HepG2 (cell line): ENCODE results near the gene ATXN1L. TPM values are rescaled to one million over a fixed set of nuclear protein-coding genes. Genes with fewer than 3 reads are reported as not detected.

Experiments used
- ATAC-seq: fragments of 200-7000 bp; cut with Tn5 transposase; 3 replicates; pipeline ENCODE4 v1.9.1; 2020; ENCODE audit warnings: mild to moderate bottlenecking, moderate library complexity
- BruUV-seq: library from RNA; stranded (reverse); fragments of 400-500 nt; replicated peaks from 2 replicates; lab custom pipeline; 2021; lab: Mats Ljungman, UMichigan
- CTCF ChIA-PET: fragments of 300-600 bp; formaldehyde crosslinking; extraction: SDS; loops from one replicate; lab custom pipeline; 2021; ENCODE audit warnings: low total read pairs, inconsistent platforms, low intra/inter-chr PET ratio; lab: Yijun Ruan, JAX
- POLR2A ChIA-PET: fragments of 350-600 bp; sonication (Branson Sonifier 250); formaldehyde crosslinking; loops from one replicate; lab custom pipeline; 2020; ENCODE audit warnings: antibody characterized with exemption, inconsistent platforms; lab: Yijun Ruan, JAX
- DNase-seq: peaks from one replicate; pipeline ENCODE4 v3.0.0-alpha.2; 2015; ENCODE audit warnings: low spot score
- FAIRE-seq: peaks from 3 replicates; lab custom pipeline; 2011; peaks lifted over from hg19 to GRCh38; lab: Jason Lieb, UNC
- H2AFZ ChIP-seq: one replicate; pipeline ENCODE4 v1.6.1; 2011; ENCODE audit warnings: low read length, inconsistent platforms
- H3K27ac ChIP-seq: fragments of 300-600 bp; 3 replicates; pipeline ENCODE4 v1.8.0; 2011; ENCODE audit warnings: mixed run types, mild to moderate bottlenecking, mixed read lengths, low read length, inconsistent platforms; ENCODE audit not compliant: insufficient read depth; ENCODE audit errors: extremely low read length
- H3K27me3 ChIP-seq, 2 experiments: fragments of 200-600 bp in 1 of 2; 2 replicates in 1 of 2; 3 replicates in 1 of 2; pipeline versions ENCODE4 v1.6.0 to v1.8.0; 2011; ENCODE audit warnings: low read length in 2 of 2, mild to moderate bottlenecking in 2 of 2, moderate library complexity in 2 of 2, inconsistent platforms in 1 of 2; ENCODE audit not compliant: insufficient read depth in 2 of 2, control insufficient read depth in 1 of 2
- H3K36me3 ChIP-seq, 2 experiments: fragments of 200-600 bp in 1 of 2; replicated peaks in 1 of 2; 2 replicates in 1 of 2; 3 replicates in 1 of 2; pipeline versions ENCODE4 v1.5.1 to v1.8.0; 2011; ENCODE audit warnings: low read length in 2 of 2, inconsistent platforms in 1 of 2; ENCODE audit not compliant: insufficient read depth in 2 of 2, control insufficient read depth in 1 of 2
- H3K4me1 ChIP-seq: 2 replicates; pipeline ENCODE4 v1.5.1; 2012; ENCODE audit warnings: low read length, inconsistent platforms; ENCODE audit not compliant: insufficient read depth
- H3K4me2 ChIP-seq: 2 replicates; pipeline ENCODE4 v1.6.0; 2011; ENCODE audit warnings: low read depth, low read length, inconsistent platforms
- H3K4me3 ChIP-seq, 3 experiments: fragments of 200-600 bp in 1 of 3; sonication (generic), shearing (Covaris generic) in 1 of 3; replicated peaks in 1 of 3; 2 replicates each; pipeline ENCODE4 v1.5.1; 2011 to 2016; ENCODE audit warnings: low read length in 3 of 3, inconsistent platforms in 2 of 3, low read depth in 2 of 3, mild to moderate bottlenecking in 2 of 3, control low read depth in 1 of 3, mixed read lengths in 1 of 3; ENCODE audit not compliant: insufficient read depth in 1 of 3
- H3K79me2 ChIP-seq: one replicate; pipeline ENCODE4 v1.6.1; 2011; ENCODE audit warnings: low read length, inconsistent platforms; ENCODE audit not compliant: insufficient read depth
- H3K9ac ChIP-seq: 2 replicates; pipeline ENCODE4 v1.6.0; 2011; ENCODE audit warnings: mild to moderate bottlenecking, low read depth, low read length, inconsistent platforms; ENCODE audit not compliant: insufficient read depth
- H3K9me3 ChIP-seq: 2 replicates; pipeline ENCODE4 v1.5.1; 2012; ENCODE audit warnings: mild to moderate bottlenecking, low read length
- H4K20me1 ChIP-seq: 2 replicates; pipeline ENCODE4 v1.6.0; 2011; ENCODE audit warnings: inconsistent platforms, mild to moderate bottlenecking, low read length, moderate library complexity; ENCODE audit not compliant: insufficient read depth
- AGO2 ChIP-seq: fragments of 200-400 bp; formaldehyde crosslinking; optimal IDR thresholded peaks from 2 replicates; pipeline ENCODE3; 2017; ENCODE audit warnings: mild to moderate bottlenecking, low read depth, low read length, moderate library complexity
- ATRX ChIP-seq: sonication (generic); formaldehyde crosslinking; IDR thresholded peaks from 2 replicates; pipeline ENCODE4 v1.4.0; 2020; ENCODE audit warnings: missing genetic modification reagents, borderline replicate concordance
- KLF12 ChIP-seq: sonication (generic); formaldehyde crosslinking; IDR thresholded peaks from 2 replicates; pipeline ENCODE4 v1.4.0; 2020; ENCODE audit warnings: missing genetic modification reagents, borderline replicate concordance
- MTF2 ChIP-seq: sonication (generic); formaldehyde crosslinking; IDR thresholded peaks from 2 replicates; pipeline ENCODE4 v1.5.0; 2020; ENCODE audit warnings: missing genetic modification reagents, borderline replicate concordance
- PHF20 ChIP-seq: sonication (generic); formaldehyde crosslinking; IDR thresholded peaks from 2 replicates; pipeline ENCODE4 v1.5.0; 2020; ENCODE audit warnings: mild to moderate bottlenecking, missing genetic modification reagents
- PHF8 ChIP-seq: sonication (generic); formaldehyde crosslinking; IDR thresholded peaks from 2 replicates; pipeline ENCODE4 v1.5.0; 2020; ENCODE audit warnings: missing genetic modification reagents
- PPARG ChIP-seq: conservative IDR thresholded peaks from 2 replicates; pipeline ENCODE4 v1.6.1; 2016; ENCODE audit warnings: missing biosample characterization, missing genetic modification reagents
- TFAP4 ChIP-seq: sonication (generic); IDR thresholded peaks from 2 replicates; pipeline ENCODE4 v1.6.1; 2016; ENCODE audit warnings: low read depth, borderline replicate concordance
- THAP11 ChIP-seq: IDR thresholded peaks from 2 replicates; pipeline ENCODE4 v1.6.1; 2016; ENCODE audit warnings: missing biosample characterization, missing genetic modification reagents
- ZFP36L2 ChIP-seq: sonication (generic); formaldehyde crosslinking; IDR thresholded peaks from 2 replicates; pipeline ENCODE4 v1.4.0; 2020; ENCODE audit warnings: missing genetic modification reagents
- ZMYM4 ChIP-seq: sonication (generic); formaldehyde crosslinking; IDR thresholded peaks from 2 replicates; pipeline ENCODE4 v1.8.1; 2023; ENCODE audit warnings: mild to moderate bottlenecking, missing genetic modification reagents
- ZNF207 ChIP-seq: fragments of 450-650 bp; IDR thresholded peaks from 2 replicates; pipeline ENCODE4 v1.6.1; 2016; ENCODE audit warnings: antibody characterized with exemption, borderline replicate concordance
- ZNF224 ChIP-seq: sonication (generic); formaldehyde crosslinking; IDR thresholded peaks from 2 replicates; pipeline ENCODE4 v1.5.0; 2020; ENCODE audit warnings: mild to moderate bottlenecking, missing genetic modification reagents
- ZNF264 ChIP-seq: sonication (generic); formaldehyde crosslinking; IDR thresholded peaks from 2 replicates; pipeline ENCODE4 v1.4.0; 2020; ENCODE audit warnings: missing genetic modification reagents
- ZNF790 ChIP-seq: sonication (generic); formaldehyde crosslinking; IDR thresholded peaks from 2 replicates; pipeline ENCODE4 v1.8.0; 2022; ENCODE audit warnings: missing genetic modification reagents, mild to moderate bottlenecking, borderline replicate concordance
- WGBS: methylation state at CpG from one replicate; pipeline ENCODE4 v1.1.6; 2017; ENCODE audit warnings: low lambda C conversion rate; 5-methylcytosine and 5-hydroxymethylcytosine counted together
- in situ Hi-C: cut with HindIII; loops from 2 replicates; pipeline ENCODE4 v1.10.0; 2017; ENCODE audit warnings: low pct_unique_long_range_greater_than_20kb; ENCODE audit not compliant: extremely low pct_ligation_motif_present
- intact Hi-C: fragments of 100-400 bp; cut with micrococcal nuclease; formaldehyde crosslinking; loops from one replicate; pipeline ENCODE4 v1.10.0; 2022; ENCODE audit not compliant: unreplicated experiment
- polyA plus RNA-seq, 8 experiments: library from polyadenylated mRNA; depleted of rRNA in 3 of 8; stranded (reverse) in 7 of 8; unstranded in 1 of 8; fragments of >200 nt; fragmentation: Illumina TruSeq in 4 of 8; extraction: Trizol in 4 of 8; gene quantifications; 2 replicates each; pipeline versions ENCODE4 v1.2.1 to v1.2.3, GENCODE V29; 2011 to 2016; ENCODE audit warnings: low read depth in 4 of 8, missing spikeins in 1 of 8, mixed read lengths in 1 of 8; ENCODE audit not compliant: insufficient read depth in 1 of 8
- total RNA-seq, 5 experiments: library from RNA; depleted of rRNA; stranded (reverse); fragments of >200 nt; fragmentation: Illumina TruSeq; extraction: Trizol; gene quantifications; 2 replicates each; pipeline ENCODE4 v1.2.3, GENCODE V29; 2016; ENCODE audit warnings: low read depth in 1 of 5

ATXN1L gene
- total and polyA plus RNA-seq, 2 of the 13 experiments (the other 11 are each of a cell fraction or from before 2014, with no cell fraction given), result 20.0 to 22.4 TPM

GRCh38 chr16:71843572-71843971, 2.2 kb upstream of the ATXN1L start:
- peaks cover 30% of the 10 kb centered on the region for H3K4me1 ChIP-seq
- WGBS, result 60% methylated on average over 2 of the region's 2 CpGs
- TF ChIP-seq PHF8 (CRISPR knock-in tag), result no peak
- TF ChIP-seq PHF20 (CRISPR knock-in tag), result no peak
- TF ChIP-seq ATRX (CRISPR knock-in tag), result no peak
- no peak for TF ChIP-seq KLF12 (CRISPR knock-in tag)
- TF ChIP-seq ZFP36L2, result no peak
- no peak for TF ChIP-seq ZNF790 (CRISPR knock-in tag)
- no peak for TF ChIP-seq THAP11 (CRISPR knock-in tag)
- no peak for TF ChIP-seq MTF2 (CRISPR knock-in tag)
- no peak for TF ChIP-seq ZNF224
- TF ChIP-seq ZNF207, result no peak
- no peak for TF ChIP-seq TFAP4
- no peak for TF ChIP-seq AGO2
- no peak for TF ChIP-seq PPARG
- no peak for TF ChIP-seq ZNF264 (CRISPR knock-in tag)
- TF ChIP-seq ZMYM4 (CRISPR knock-in tag), result no peak
- no peak overlapping the region for H3K4me2 ChIP-seq
- in situ Hi-C loops, result no loop called here
- 0 out of 2 replicates have a peak, but pooled peaks cover 4% of the 10 kb centered on the region for H4K20me1 ChIP-seq
- ChIA-PET POLR2A (interaction anchor here (0.6 to 1.8 kb wide), 3 partner anchors 35 to 480 kb away, joined by 3 to 6 read pairs (median 5); partner anchors contain the start of genes AP1G1, DHX38 and TXNL4B), CTCF (no interaction called here)
- H3K79me2 ChIP-seq, result peaks cover 22% of the 10 kb centered on the region
- ATAC-seq (no peak), DNase-seq (no peak), FAIRE-seq (no peak)
- no peaks in the 10 kb centered on the region; a peak in 1 of 5 replicates for H3K27me3 ChIP-seq
- H3K4me3 ChIP-seq, result no peak overlapping the region
- intact Hi-C loops, result no loop called here
- H3K9me3 ChIP-seq, result no peaks in the 10 kb centered on the region
- H3K27ac ChIP-seq, result no peak overlapping the region
- BruUV-seq, result no TSS peak
- H3K36me3 ChIP-seq, result peaks cover 0 to under 1% of the 10 kb centered on the region in 2 experiments; a peak in 3 of 5 replicates
- no peak overlapping the region for H3K9ac ChIP-seq
- H2AFZ ChIP-seq, result no peak overlapping the region
